Panc1 (cell line): Measurements from ENCODE around the gene FAM20A. TPM values are rescaled to one million over a fixed set of nuclear protein-coding genes. Genes with fewer than 3 reads are reported as not detected.

Experiments
- ATAC-seq: fragments of 200-7000 bp; cut with Tn5 transposase; 2 replicates; pipeline ENCODE4 v1.9.1; 2020; ENCODE audit warnings: mild to moderate bottlenecking, moderate library complexity
- BruUV-seq: library from RNA; stranded (reverse); fragments of 400-500 nt; replicated peaks from 2 replicates; lab custom pipeline; 2021; lab: Mats Ljungman, UMichigan
- CTCF ChIA-PET: fragments of 300-600 bp; sonication (Branson Sonifier 250); formaldehyde crosslinking; loops from one replicate; lab custom pipeline; 2022; ENCODE audit warnings: antibody characterized with exemption; lab: Charles Lee
- POLR2A ChIA-PET: fragments of 300-600 bp; sonication (Branson Sonifier 250); formaldehyde crosslinking; loops from one replicate; lab custom pipeline; 2022; ENCODE audit warnings: antibody characterized with exemption; lab: Charles Lee
- DNase-seq: peaks from one replicate; pipeline ENCODE4 v3.0.0-alpha.2; 2010; ENCODE audit warnings: low read depth, low spot score
- H3K27ac ChIP-seq: 2 replicates; pipeline ENCODE4 v1.5.1; 2011; ENCODE audit warnings: mild to moderate bottlenecking, low read length, inconsistent platforms
- H3K27me3 ChIP-seq: fragments of 200-500 bp; sonication (Bioruptor generic); 2 replicates; pipeline ENCODE4 v1.6.0; 2014; ENCODE audit warnings: low read length, inconsistent platforms; ENCODE audit not compliant: control insufficient read depth, insufficient read depth
- H3K36me3 ChIP-seq: fragments of 200-500 bp; sonication (Bioruptor generic); 2 replicates; pipeline ENCODE4 v1.5.1; 2014; ENCODE audit warnings: inconsistent platforms, mild to moderate bottlenecking, low read length, moderate library complexity; ENCODE audit not compliant: control insufficient read depth, insufficient read depth
- H3K4me1 ChIP-seq: 2 replicates; pipeline ENCODE4 v1.5.1; 2011; ENCODE audit warnings: inconsistent platforms, mild to moderate bottlenecking, low read length, moderate library complexity; ENCODE audit not compliant: control insufficient read depth, insufficient read depth
- H3K4me3 ChIP-seq, 2 experiments: 2 replicates each; pipeline ENCODE4 v1.5.1; 2011 to 2012; ENCODE audit warnings: low read depth in 2 of 2, low read length in 2 of 2, mild to moderate bottlenecking in 2 of 2, inconsistent platforms in 1 of 2, moderate library complexity in 1 of 2
- H3K9me3 ChIP-seq: fragments of 200-500 bp; sonication (Bioruptor generic); 2 replicates; pipeline ENCODE4 v1.5.1; 2014; ENCODE audit warnings: low read depth, mild to moderate bottlenecking, inconsistent platforms, low read length, moderate library complexity; ENCODE audit not compliant: control insufficient read depth, insufficient read depth
- POLR2AphosphoS5 ChIP-seq: IDR thresholded peaks from 2 replicates; pipeline ENCODE4 v1.6.1; 2012; ENCODE audit warnings: mild to moderate bottlenecking, low read depth, low read length, moderate library complexity
- SIN3A ChIP-seq: IDR thresholded peaks from 2 replicates; pipeline ENCODE4 v1.6.1; 2012; ENCODE audit warnings: low read depth, mild to moderate bottlenecking, low read length, moderate library complexity, borderline replicate concordance; ENCODE audit not compliant: insufficient read depth
- TCF7L2 ChIP-seq: IDR thresholded peaks from 2 replicates; pipeline ENCODE4 v1.6.1; 2011; ENCODE audit warnings: mild to moderate bottlenecking, low read depth, low read length, inconsistent platforms
- in situ Hi-C: cut with HindIII; loops from 2 replicates; pipeline ENCODE4 v1.10.0; 2016; ENCODE audit warnings: low sequenced_read_pairs, low pct_unique_long_range_greater_than_20kb
- intact Hi-C: fragments of 100-400 bp; cut with micrococcal nuclease; formaldehyde crosslinking; loops from one replicate; pipeline ENCODE4 v1.10.0; 2022; ENCODE audit not compliant: unreplicated experiment
- total RNA-seq: library from RNA; stranded (reverse); gene quantifications from one replicate; pipeline ENCODE4 v1.2.1, GENCODE V29; 2021; ENCODE audit not compliant: unreplicated experiment
- TF ChIP-seq, protein P1 (sequence below): fragments of 450-650 bp; IDR thresholded peaks from 2 replicates; pipeline ENCODE4 v1.5.1; 2017; ENCODE audit warnings: mild to moderate bottlenecking
- TF ChIP-seq, protein P2 (sequence below), 2 experiments: IDR thresholded peaks; 2 replicates each; pipeline ENCODE4 v1.6.1; 2011 to 2012; ENCODE audit warnings: low read depth in 2 of 2, control low read depth in 1 of 2, low read length in 1 of 2, mild to moderate bottlenecking in 1 of 2, moderate library complexity in 1 of 2; ENCODE audit not compliant: insufficient read depth in 1 of 2

FAM20A gene
- total RNA-seq, 1 experiment from 2014 or later: 0.44 TPM

DNA sequence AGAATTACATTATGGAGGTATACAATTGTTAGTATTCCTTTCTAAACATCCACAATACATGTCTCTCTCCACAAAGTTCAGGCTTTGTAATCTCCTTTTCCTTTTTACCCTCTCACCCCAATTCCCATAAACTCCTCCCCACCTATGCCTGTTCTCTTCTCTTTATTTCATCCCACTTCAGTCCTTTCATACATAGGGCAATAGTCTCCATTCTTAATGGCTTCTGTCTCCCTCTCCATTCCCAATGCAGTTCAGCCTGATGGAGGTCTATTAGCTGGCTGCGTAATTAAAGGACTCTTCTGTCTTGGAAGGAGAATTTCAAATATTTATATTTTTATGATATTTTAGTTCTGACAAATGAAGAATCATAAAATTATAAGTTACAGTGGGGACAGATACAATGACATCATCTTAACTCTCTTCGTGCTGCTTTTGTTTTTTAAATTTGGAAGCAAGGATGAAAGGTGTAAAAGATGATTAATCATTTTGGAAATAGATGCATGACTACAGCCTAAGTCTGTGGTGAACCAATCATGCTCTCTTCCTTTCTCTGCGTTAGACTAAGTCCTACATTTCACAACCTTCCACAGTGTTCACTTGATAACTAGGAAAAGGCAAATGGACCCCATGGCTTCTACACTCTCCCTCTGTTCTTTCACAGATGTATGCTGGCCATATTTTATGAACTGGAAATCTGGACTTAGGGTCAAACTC is 11.2 kb upstream of the FAM20A start:
- no peaks in the 10 kb centered on the region for H3K27me3 ChIP-seq
- no peak for DNase-seq
- in situ Hi-C loops: no loop called here
- no peak overlapping the region for H3K4me3 ChIP-seq
- TF ChIP-seq TCF7L2: no peak
- TF ChIP-seq POLR2AphosphoS5: no peak
- ATAC-seq: no peak
- no peak overlapping the region for H3K27ac ChIP-seq
- BruUV-seq: no TSS peak
- H3K4me1 ChIP-seq: no peaks in the 10 kb centered on the region
- intact Hi-C loops: no loop called here
- no peaks in the 10 kb centered on the region for H3K36me3 ChIP-seq
- CTCF ChIA-PET: no interaction called here
- peaks cover 8% of the 10 kb centered on the region; the same call in 1 of the 2 replicates for H3K9me3 ChIP-seq
- POLR2A ChIA-PET: no interaction called here

DNA sequence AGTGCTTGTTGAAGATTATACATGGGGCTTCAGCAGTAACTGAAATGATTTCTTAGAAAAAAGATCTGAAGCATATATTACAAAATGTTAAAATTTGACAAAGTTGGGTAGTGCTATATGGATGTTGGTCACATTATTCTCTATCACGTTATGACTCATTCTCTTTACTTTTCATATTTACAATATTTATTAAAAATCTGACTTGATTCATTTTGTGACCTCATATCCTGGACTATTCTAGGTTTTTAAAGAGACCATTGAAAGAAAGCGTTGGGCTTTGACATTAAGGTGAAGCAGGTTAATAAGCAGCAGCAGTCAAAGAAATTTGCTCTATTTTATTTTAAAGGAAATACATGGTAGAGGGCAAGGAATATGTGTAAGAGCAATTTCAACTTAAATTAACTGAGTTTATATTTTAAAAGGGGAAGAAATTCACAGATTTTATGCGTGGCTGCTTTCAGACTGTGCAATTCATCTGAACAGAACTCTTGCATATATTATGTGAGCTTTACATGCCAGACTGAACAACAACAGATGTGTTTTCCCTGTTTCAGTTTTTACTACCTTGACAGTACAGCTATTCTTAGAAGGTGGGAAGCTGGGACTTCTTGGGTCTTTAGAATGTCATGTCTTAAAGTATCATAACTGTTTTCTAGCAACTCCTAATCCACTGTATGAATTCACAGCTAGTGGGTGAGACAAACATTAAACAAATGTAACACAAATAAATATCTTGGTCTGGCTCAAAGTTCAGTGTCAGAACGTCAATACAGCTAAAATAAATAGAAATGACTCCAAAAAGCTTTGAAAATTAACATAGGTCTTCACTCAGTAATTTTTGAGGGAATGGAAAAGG is 10.4 kb upstream of the FAM20A start:
- no peak overlapping the region for H3K4me3 ChIP-seq
- H3K4me1 ChIP-seq: no peaks in the 10 kb centered on the region
- peaks cover 8% of the 10 kb centered on the region; the same call in 1 of the 2 replicates for H3K9me3 ChIP-seq
- no peak for ATAC-seq
- no peak overlapping the region for H3K27ac ChIP-seq
- DNase-seq: no peak
- CTCF ChIA-PET: no interaction called here
- in situ Hi-C loops: no loop called here
- no peaks in the 10 kb centered on the region for H3K36me3 ChIP-seq
- no TSS peak for BruUV-seq
- POLR2A ChIA-PET: no interaction called here
- H3K27me3 ChIP-seq: no peaks in the 10 kb centered on the region
- intact Hi-C loops: no loop called here
- TF ChIP-seq TCF7L2 (no peak), POLR2AphosphoS5 (no peak), SIN3A (no peak)
- TF ChIP-seq, protein P1, sequence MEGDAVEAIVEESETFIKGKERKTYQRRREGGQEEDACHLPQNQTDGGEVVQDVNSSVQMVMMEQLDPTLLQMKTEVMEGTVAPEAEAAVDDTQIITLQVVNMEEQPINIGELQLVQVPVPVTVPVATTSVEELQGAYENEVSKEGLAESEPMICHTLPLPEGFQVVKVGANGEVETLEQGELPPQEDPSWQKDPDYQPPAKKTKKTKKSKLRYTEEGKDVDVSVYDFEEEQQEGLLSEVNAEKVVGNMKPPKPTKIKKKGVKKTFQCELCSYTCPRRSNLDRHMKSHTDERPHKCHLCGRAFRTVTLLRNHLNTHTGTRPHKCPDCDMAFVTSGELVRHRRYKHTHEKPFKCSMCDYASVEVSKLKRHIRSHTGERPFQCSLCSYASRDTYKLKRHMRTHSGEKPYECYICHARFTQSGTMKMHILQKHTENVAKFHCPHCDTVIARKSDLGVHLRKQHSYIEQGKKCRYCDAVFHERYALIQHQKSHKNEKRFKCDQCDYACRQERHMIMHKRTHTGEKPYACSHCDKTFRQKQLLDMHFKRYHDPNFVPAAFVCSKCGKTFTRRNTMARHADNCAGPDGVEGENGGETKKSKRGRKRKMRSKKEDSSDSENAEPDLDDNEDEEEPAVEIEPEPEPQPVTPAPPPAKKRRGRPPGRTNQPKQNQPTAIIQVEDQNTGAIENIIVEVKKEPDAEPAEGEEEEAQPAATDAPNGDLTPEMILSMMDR: no peak
- TF ChIP-seq, protein P2, sequence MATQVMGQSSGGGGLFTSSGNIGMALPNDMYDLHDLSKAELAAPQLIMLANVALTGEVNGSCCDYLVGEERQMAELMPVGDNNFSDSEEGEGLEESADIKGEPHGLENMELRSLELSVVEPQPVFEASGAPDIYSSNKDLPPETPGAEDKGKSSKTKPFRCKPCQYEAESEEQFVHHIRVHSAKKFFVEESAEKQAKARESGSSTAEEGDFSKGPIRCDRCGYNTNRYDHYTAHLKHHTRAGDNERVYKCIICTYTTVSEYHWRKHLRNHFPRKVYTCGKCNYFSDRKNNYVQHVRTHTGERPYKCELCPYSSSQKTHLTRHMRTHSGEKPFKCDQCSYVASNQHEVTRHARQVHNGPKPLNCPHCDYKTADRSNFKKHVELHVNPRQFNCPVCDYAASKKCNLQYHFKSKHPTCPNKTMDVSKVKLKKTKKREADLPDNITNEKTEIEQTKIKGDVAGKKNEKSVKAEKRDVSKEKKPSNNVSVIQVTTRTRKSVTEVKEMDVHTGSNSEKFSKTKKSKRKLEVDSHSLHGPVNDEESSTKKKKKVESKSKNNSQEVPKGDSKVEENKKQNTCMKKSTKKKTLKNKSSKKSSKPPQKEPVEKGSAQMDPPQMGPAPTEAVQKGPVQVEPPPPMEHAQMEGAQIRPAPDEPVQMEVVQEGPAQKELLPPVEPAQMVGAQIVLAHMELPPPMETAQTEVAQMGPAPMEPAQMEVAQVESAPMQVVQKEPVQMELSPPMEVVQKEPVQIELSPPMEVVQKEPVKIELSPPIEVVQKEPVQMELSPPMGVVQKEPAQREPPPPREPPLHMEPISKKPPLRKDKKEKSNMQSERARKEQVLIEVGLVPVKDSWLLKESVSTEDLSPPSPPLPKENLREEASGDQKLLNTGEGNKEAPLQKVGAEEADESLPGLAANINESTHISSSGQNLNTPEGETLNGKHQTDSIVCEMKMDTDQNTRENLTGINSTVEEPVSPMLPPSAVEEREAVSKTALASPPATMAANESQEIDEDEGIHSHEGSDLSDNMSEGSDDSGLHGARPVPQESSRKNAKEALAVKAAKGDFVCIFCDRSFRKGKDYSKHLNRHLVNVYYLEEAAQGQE (IDR thresholded peaks at IDR 0.05; ENCODE audit: insufficient read depth in 1 of 2, low read depth in 2 of 2, low read length in 1 of 2): no peak
